Peyer's patch (tissue), 4 donors: ENCODE results near the gene SPAG9. TPM values are rescaled to one million over a fixed set of nuclear protein-coding genes. Genes with fewer than 3 reads are reported as not detected.

Source experiments
- DNase-seq, 3 donors: peaks; one replicate each; pipeline ENCODE4 v3.0.0-alpha.2; 2017 to 2019
- H3K27ac ChIP-seq, 4 donors: fragments of 200-600 bp; sonication (generic); one replicate each; pipeline ENCODE4 v1.5.1; 2016 to 2019
- H3K27me3 ChIP-seq, 2 donors: fragments of 200-600 bp; sonication (generic); one replicate each; pipeline ENCODE4 v1.5.1; 2019
- H3K36me3 ChIP-seq, 3 donors: fragments of 200-600 bp; sonication (generic); one replicate each; pipeline ENCODE4 v1.5.1; 2016 to 2019
- H3K4me1 ChIP-seq, 4 donors: fragments of 200-600 bp; sonication (generic); one replicate each; pipeline ENCODE4 v1.5.1; 2016 to 2019
- H3K4me3 ChIP-seq, 4 donors: fragments of 200-600 bp; sonication (generic); 1 replicate in 3 of 4; 2 replicates in 1 of 4; pipeline ENCODE4 v1.5.1; 2016 to 2019; ENCODE audit warnings: mild to moderate bottlenecking in 1 of 4
- H3K9me3 ChIP-seq, 4 donors: fragments of 200-600 bp; sonication (generic); one replicate each; pipeline ENCODE4 v1.5.1; 2016 to 2019; ENCODE audit warnings: mild to moderate bottlenecking in 1 of 4
- POLR2A ChIP-seq, 2 donors: fragments of 450-650 bp; IDR thresholded peaks; one replicate each; pipeline ENCODE4 v1.5.1; 2017; ENCODE audit warnings: antibody characterized with exemption in 2 of 2, mild to moderate bottlenecking in 2 of 2, moderate library complexity in 2 of 2
- total RNA-seq, 4 donors: library from RNA; depleted of rRNA; stranded (reverse); fragments of >200 nt; gene quantifications; one replicate each; pipeline ENCODE4 v1.1.0, GENCODE V29; 2016
- TF ChIP-seq, protein P1 (sequence below), 6 experiments: fragments of 450-650 bp in 4 of 6; fragments of 200-600 bp in 2 of 6; sonication (generic) in 1 of 6; IDR thresholded peaks; one replicate each; pipeline ENCODE4 v1.5.1; 2017 to 2019; ENCODE audit warnings: antibody characterized with exemption in 6 of 6, mild to moderate bottlenecking in 3 of 6, moderate library complexity in 1 of 6

SPAG9 gene
- total RNA-seq, 4 donors from 2014 or later, result 104 to 149 (median 132) TPM

DNA sequence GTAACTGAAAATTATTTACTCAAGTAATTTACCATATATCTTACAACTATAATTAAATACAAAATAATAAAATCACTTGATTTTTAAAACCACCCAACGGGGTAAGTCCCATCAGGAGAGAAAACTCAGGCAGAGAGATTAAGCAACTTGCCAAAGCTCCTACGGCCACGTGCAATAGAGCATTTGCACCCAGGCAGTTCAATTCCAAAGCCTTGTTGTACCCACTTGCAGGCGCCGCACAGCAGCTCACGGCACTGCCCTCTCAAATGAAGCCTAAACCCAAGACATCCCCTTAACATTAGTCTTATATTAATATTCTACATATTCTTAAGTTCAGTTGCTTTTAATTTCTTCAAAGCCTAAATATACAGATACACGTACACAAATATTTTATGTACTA lies 75.7 kb downstream of the SPAG9 start:
- H3K4me1 ChIP-seq, result peaks cover 0 to 10% (median 0%) of the 10 kb centered on the region in 4 donors
- H3K36me3 ChIP-seq, result peaks cover 0 to 3% (median 0%) of the 10 kb centered on the region in 3 donors
- no peaks in the 10 kb centered on the region for H3K27me3 ChIP-seq
- H3K4me3 ChIP-seq, result no peak overlapping the region
- no peak for DNase-seq
- TF ChIP-seq, protein P1, sequence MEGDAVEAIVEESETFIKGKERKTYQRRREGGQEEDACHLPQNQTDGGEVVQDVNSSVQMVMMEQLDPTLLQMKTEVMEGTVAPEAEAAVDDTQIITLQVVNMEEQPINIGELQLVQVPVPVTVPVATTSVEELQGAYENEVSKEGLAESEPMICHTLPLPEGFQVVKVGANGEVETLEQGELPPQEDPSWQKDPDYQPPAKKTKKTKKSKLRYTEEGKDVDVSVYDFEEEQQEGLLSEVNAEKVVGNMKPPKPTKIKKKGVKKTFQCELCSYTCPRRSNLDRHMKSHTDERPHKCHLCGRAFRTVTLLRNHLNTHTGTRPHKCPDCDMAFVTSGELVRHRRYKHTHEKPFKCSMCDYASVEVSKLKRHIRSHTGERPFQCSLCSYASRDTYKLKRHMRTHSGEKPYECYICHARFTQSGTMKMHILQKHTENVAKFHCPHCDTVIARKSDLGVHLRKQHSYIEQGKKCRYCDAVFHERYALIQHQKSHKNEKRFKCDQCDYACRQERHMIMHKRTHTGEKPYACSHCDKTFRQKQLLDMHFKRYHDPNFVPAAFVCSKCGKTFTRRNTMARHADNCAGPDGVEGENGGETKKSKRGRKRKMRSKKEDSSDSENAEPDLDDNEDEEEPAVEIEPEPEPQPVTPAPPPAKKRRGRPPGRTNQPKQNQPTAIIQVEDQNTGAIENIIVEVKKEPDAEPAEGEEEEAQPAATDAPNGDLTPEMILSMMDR (IDR thresholded peaks at IDR 0.05), result no peak
- no peak for TF ChIP-seq POLR2A (IDR thresholded peaks at IDR 0.05)
- H3K9me3 ChIP-seq, result no peaks in the 10 kb centered on the region
- H3K27ac ChIP-seq, result no peak overlapping the region

DNA sequence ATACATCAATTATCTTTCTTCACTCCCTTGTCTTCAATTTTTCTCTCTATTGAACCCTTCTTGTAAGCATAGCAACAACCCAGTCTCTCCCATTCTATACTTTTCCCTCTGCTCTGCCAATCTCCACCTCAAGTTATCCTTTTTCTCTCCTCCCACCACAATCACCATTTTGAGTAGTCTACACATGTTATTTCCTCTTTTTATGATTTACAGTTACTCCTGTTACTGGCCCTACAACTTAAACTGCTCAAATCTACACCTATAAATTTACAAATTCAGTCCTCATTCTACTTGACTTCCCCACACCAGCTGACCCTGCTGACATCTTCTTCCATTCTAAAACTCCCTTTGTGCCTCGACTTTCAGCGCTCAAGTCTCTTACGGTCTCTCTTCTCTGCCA lies 84.6 kb downstream of the SPAG9 start:
- H3K36me3 ChIP-seq, result peaks cover 0 to 14% (median 0%) of the 10 kb centered on the region in 3 donors
- no peak overlapping the region for H3K27ac ChIP-seq
- H3K9me3 ChIP-seq, result no peaks in the 10 kb centered on the region
- no peak for TF ChIP-seq POLR2A (IDR thresholded peaks at IDR 0.05)
- TF ChIP-seq, protein P1 (IDR thresholded peaks at IDR 0.05), result no peak
- H3K4me1 ChIP-seq, result no peaks in the 10 kb centered on the region
- DNase-seq, result no peak
- H3K27me3 ChIP-seq, result no peaks in the 10 kb centered on the region
- no peak overlapping the region for H3K4me3 ChIP-seq

- H3K9me3 ChIP-seq, result no peaks in the 10 kb centered on the region
- TF ChIP-seq, protein P1 (IDR thresholded peaks at IDR 0.05), result no peak
- no peak for TF ChIP-seq POLR2A (IDR thresholded peaks at IDR 0.05)
- no peak overlapping the region for H3K27ac ChIP-seq
- H3K36me3 ChIP-seq, result peaks cover 0 to 12% (median 0%) of the 10 kb centered on the region in 3 donors
- H3K27me3 ChIP-seq, result no peaks in the 10 kb centered on the region
- no peaks in the 10 kb centered on the region for H3K4me1 ChIP-seq
- H3K4me3 ChIP-seq, result no peak overlapping the region
- no peak for DNase-seq
These were observed 85.2 kb downstream of the SPAG9 start for GRCh38 chr17:51035431-51035830.

GRCh38 chr17:51034800-51035199 lies 85.9 kb downstream of the SPAG9 start:
- Histone ChIP-seq H3K27me3 (no peaks in the 10 kb centered on the region), H3K4me3 (no peak overlapping the region), H3K4me1 (no peaks in the 10 kb centered on the region), H3K36me3 (peaks cover 0 to 10% (median 0%) of the 10 kb centered on the region in 3 donors), H3K9me3 (no peaks in the 10 kb centered on the region), H3K27ac (no peak overlapping the region)
- DNase-seq, result no peak
- TF ChIP-seq, protein P1 (IDR thresholded peaks at IDR 0.05), result no peak
- no peak for TF ChIP-seq POLR2A (IDR thresholded peaks at IDR 0.05)

DNA sequence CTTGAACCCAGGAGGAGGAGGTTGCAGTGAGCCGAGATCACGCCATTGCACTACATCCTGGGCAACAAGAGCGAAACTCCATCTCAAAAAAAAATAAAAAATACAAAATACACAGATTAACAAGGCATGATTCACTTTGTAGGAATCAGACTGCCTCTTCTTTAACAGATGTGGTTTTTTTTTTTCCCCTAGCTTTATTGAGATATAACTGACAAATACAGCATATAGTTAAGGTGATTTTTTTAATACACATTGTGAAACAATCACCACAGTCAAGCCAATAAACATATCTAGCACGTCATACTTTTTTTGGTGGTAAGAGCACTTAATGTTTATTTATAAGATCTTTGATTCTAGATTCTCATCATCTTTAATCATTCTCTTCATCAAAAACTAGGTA lies 87.8 kb downstream of the SPAG9 start:
- Histone ChIP-seq H3K9me3 (no peaks in the 10 kb centered on the region), H3K27me3 (no peaks in the 10 kb centered on the region), H3K27ac (no peak overlapping the region), H3K4me1 (no peaks in the 10 kb centered on the region), H3K4me3 (no peak overlapping the region), H3K36me3 (peaks cover 0 to 10% (median 0%) of the 10 kb centered on the region in 3 donors)
- TF ChIP-seq POLR2A (IDR thresholded peaks at IDR 0.05), result no peak
- TF ChIP-seq, protein P1 (IDR thresholded peaks at IDR 0.05), result no peak
- DNase-seq, result no peak
